Measurements from ENCODE around the gene MYH14. TPM values are rescaled to one million over a fixed set of nuclear protein-coding genes. Genes with fewer than 3 reads are reported as not detected.

The MYH14 gene
- polyA plus RNA-seq, 3 donors = 20.6 to 42.6 (median 21.9) TPM

GRCh38 chr19:50190439-50190891 is 13.0 kb upstream of the MYH14 start:
- WGBS, 3 donors = 62 to 71% (median 67%) methylated on average over 8 of the region's 8 CpGs
- no peak overlapping the region for H3K27ac ChIP-seq (ENCODE audit: low read depth, low read length)

GRCh38 chr19:50191216-50191615 is 12.2 kb upstream of the MYH14 start:
- 40 to 51% (median 45%) methylated on average over 4 of the region's 4 CpGs for WGBS, 3 donors
- H3K27ac ChIP-seq (ENCODE audit: low read depth, low read length) = no peak overlapping the region

- H3K27ac ChIP-seq (ENCODE audit: low read depth, low read length) = no peak overlapping the region
- 68 to 72% (median 69%) methylated on average over 13 of the region's 13 CpGs for WGBS, 3 donors
Observed at GRCh38 chr19:50192463-50193211, 10.8 kb upstream of the MYH14 start.

- WGBS, 3 donors = 69 to 74% (median 73%) methylated on average over 5 of the region's 5 CpGs
Observed at GRCh38 chr19:50195224-50195623, 8.2 kb upstream of the MYH14 start.

GRCh38 chr19:50196322-50196932 is 7.0 kb upstream of the MYH14 start:
- WGBS, 3 donors = 66 to 79% (median 74%) methylated on average over 4 of the region's 4 CpGs
- H3K27ac ChIP-seq (ENCODE audit: low read depth, low read length) = no peak overlapping the region

More at GRCh38 chr19:50195224-50195623, 8.2 kb upstream of the MYH14 start:
- H3K27ac ChIP-seq (ENCODE audit: low read depth, low read length) = no peak overlapping the region

- H3K27ac ChIP-seq (ENCODE audit: low read depth, low read length) = no peak overlapping the region
- WGBS, 3 donors = 73 to 77% (median 73%) methylated on average over 3 of the region's 3 CpGs
Observed at GRCh38 chr19:50197348-50197747, 6.1 kb upstream of the MYH14 start.

GRCh38 chr19:50198431-50199258 is 4.8 kb upstream of the MYH14 start:
- WGBS, 3 donors = 31 to 34% (median 33%) methylated on average over 7 of the region's 7 CpGs
- H3K27ac ChIP-seq (ENCODE audit: low read depth, low read length) = no peak overlapping the region

- 2 to 4% (median 4%) methylated on average over 5 of the region's 5 CpGs for WGBS, 3 donors
- no peak overlapping the region for H3K27ac ChIP-seq (ENCODE audit: low read depth, low read length)
Observed at GRCh38 chr19:50199259-50199555, 4.2 kb upstream of the MYH14 start.

- WGBS, 3 donors = 78 to 99% (median 84%) methylated on average over 3 of the region's 3 CpGs
- no peak overlapping the region for H3K27ac ChIP-seq (ENCODE audit: low read depth, low read length)
Observed at GRCh38 chr19:50202386-50202785, 1.0 kb upstream of the MYH14 start.

- WGBS, 3 donors = 9 to 13% (median 12%) methylated on average over 18 of the region's 18 CpGs
- no peak overlapping the region for H3K27ac ChIP-seq (ENCODE audit: low read depth, low read length)
Observed at GRCh38 chr19:50202962-50203280, 501 bp upstream of the MYH14 start.

GRCh38 chr19:50204081-50204428 is 633 bp downstream of the MYH14 start:
- no peak overlapping the region for H3K27ac ChIP-seq (ENCODE audit: low read depth, low read length)
- 50 to 60% (median 53%) methylated on average over 7 of the region's 7 CpGs for WGBS, 3 donors

- H3K27ac ChIP-seq (ENCODE audit: low read depth, low read length) = no peak overlapping the region
- 7 to 9% (median 8%) methylated on average over 48 to 49 of the region's 49 CpGs for WGBS, 3 donors
Observed at GRCh38 chr19:50204811-50205675, 1.6 kb downstream of the MYH14 start.

- WGBS, 3 donors = 9 to 34% (median 30%) methylated on average over 8 to 12 of the region's 12 CpGs
- H3K27ac ChIP-seq (ENCODE audit: low read depth, low read length) = no peak overlapping the region
Observed at GRCh38 chr19:50205681-50206138, 2.3 kb downstream of the MYH14 start.

GRCh38 chr19:50206191-50206590 is 2.8 kb downstream of the MYH14 start:
- H3K27ac ChIP-seq (ENCODE audit: low read depth, low read length) = no peak overlapping the region
- 69 to 84% (median 77%) methylated on average over 6 of the region's 6 CpGs for WGBS, 3 donors

GRCh38 chr19:50207730-50208129 is 4.3 kb downstream of the MYH14 start:
- H3K27ac ChIP-seq (ENCODE audit: low read depth, low read length) = no peak overlapping the region
- WGBS, 3 donors = 69 to 86% (median 74%) methylated on average over 2 of the region's 2 CpGs

- WGBS, 3 donors = 86 to 93% (median 87%) methylated on average over 7 of the region's 7 CpGs
- no peak overlapping the region for H3K27ac ChIP-seq (ENCODE audit: low read depth, low read length)
Observed at GRCh38 chr19:50209131-50209530, 5.7 kb downstream of the MYH14 start.

GRCh38 chr19:50210425-50210824 is 7.0 kb downstream of the MYH14 start:
- 95 to 96% (median 96%) methylated on average over 35 to 46 of the region's 46 CpGs for WGBS, 3 donors
- no peak overlapping the region for H3K27ac ChIP-seq (ENCODE audit: low read depth, low read length)

GRCh38 chr19:50213925-50214324 is 10.5 kb downstream of the MYH14 start:
- H3K27ac ChIP-seq (ENCODE audit: low read depth, low read length) = no peak overlapping the region
- 83 to 97% (median 90%) methylated on average over 1 of the region's 1 CpG for WGBS, 3 donors
